ENCODE results near the gene ELP1. TPM values are rescaled to one million over a fixed set of nuclear protein-coding genes. Genes with fewer than 3 reads are reported as not detected.

ELP1 gene
- total and polyA plus RNA-seq, 2 donors (not counting 3 experiments of a cell fraction or from before 2014, with no cell fraction given), result 12.6 to 21.8 TPM

DNA sequence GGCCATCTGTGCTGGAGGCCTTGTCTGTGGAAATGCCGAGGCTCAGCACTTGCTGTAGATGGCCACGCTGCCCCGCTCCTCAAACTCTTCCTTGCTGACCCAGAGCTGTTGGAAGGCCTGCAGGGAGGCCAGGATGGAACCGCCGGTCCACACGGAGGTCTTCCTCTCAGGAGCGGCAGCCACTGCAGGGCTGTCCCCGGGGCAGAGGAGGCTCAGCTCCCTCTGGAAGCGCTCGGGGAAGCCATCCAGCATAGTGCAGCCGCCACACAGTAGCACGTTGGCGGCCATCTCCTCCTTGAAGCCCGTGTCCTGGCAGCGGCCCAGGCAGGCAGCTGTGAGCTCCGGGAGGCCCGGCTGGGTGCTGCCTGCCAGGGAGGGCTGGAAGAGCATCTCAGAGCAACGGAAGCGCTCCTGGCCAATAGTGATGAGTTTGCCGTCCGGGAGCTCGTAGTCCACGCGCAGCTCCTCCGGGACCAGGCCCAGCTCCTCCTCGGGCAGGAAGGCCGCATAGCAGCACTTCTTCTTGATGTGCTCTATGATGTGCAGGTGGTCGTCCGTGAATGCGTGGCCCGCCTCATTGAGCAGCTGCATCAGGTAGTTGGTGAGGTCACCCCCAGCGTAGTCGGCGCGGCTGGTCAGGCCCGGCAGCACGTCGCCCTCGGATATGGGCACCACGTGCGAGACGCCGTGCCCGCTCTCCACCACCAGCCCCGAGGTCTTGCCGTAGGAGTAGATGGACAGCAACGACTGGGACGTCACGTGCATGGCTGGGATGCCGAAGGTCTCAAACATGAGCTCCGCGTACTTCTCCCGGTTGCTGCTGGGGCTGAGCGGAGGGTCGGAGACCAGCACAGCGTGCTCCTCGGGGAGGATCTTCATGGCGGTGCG is 79.0 kb downstream of the ELP1 start:
- no peaks in the 10 kb centered on the region for H3K9me3 ChIP-seq (replicated peaks; ENCODE audit: control insufficient read depth, insufficient read depth, low read length)
- H4K20me1 ChIP-seq (replicated peaks; ENCODE audit: control insufficient read depth, extremely low read depth, insufficient read depth, low read length), result no peaks in the 10 kb centered on the region
- no peak overlapping the region for H3K4me3 ChIP-seq (replicated peaks in 1 of 3; ENCODE audit: insufficient read depth in 1 of 3, low read depth in 1 of 3, low read length in 3 of 3)
- no TSS peak for BruUV-seq (replicated peaks)
- H3K4me2 ChIP-seq (ENCODE audit: insufficient read depth, low read length), result no peak overlapping the region
- TF ChIP-seq EZH2 (IDR thresholded peaks at IDR 0.05; ENCODE audit: borderline replicate concordance, low read depth, low read length, severe bottlenecking) (no peak), GATA2 (IDR thresholded peaks at IDR 0.05; ENCODE audit: insufficient read depth, insufficient read length, low read depth, low read length) (no peak), POLR2A (IDR thresholded peaks at IDR 0.05; ENCODE audit: low read depth, low read length) (no peak), CTCF (IDR thresholded peaks at IDR 0.05; ENCODE audit: extremely low read depth in 1 of 2, insufficient read depth in 1 of 2, low read depth in 1 of 2, low read length in 2 of 2) (no peak), MYC (IDR thresholded peaks at IDR 0.05; ENCODE audit: low read depth, low read length) (no peak), POLR2AphosphoS5 (IDR thresholded peaks at IDR 0.05; ENCODE audit: insufficient read depth, low read depth, low read length) (no peak), FOS (IDR thresholded peaks at IDR 0.05; ENCODE audit: borderline replicate concordance, insufficient read depth, low read length) (no peak), JUN (IDR thresholded peaks at IDR 0.05; ENCODE audit: borderline replicate concordance, insufficient read depth, insufficient read length, low read depth) (no peak)
- TF ChIP-seq, protein P1, sequence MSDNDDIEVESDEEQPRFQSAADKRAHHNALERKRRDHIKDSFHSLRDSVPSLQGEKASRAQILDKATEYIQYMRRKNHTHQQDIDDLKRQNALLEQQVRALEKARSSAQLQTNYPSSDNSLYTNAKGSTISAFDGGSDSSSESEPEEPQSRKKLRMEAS (IDR thresholded peaks at IDR 0.05; ENCODE audit: insufficient read depth, insufficient read length), result no peak
- H3K27me3 ChIP-seq (ENCODE audit: control insufficient read depth in 2 of 2, insufficient read depth in 2 of 2, low read length in 2 of 2), result peaks cover 0 to 2% of the 10 kb centered on the region in 2 experiments
- no peaks in the 10 kb centered on the region for H3K4me1 ChIP-seq (ENCODE audit: control insufficient read depth, extremely low read depth, insufficient read depth, low read length)
- H3K9ac ChIP-seq (replicated peaks; ENCODE audit: extremely low read depth, insufficient read depth, low read length), result no peak overlapping the region
- ChIA-PET CTCF (no interaction called here), POLR2A (no interaction called here)
- no peak overlapping the region for H3K27ac ChIP-seq (ENCODE audit: insufficient read depth, low read depth, low read length)
- H3K9me1 ChIP-seq (replicated peaks; ENCODE audit: control insufficient read depth, extremely low read depth, insufficient read depth, low read length), result no peaks in the 10 kb centered on the region
- H3K79me2 ChIP-seq (ENCODE audit: control insufficient read depth, insufficient read depth, low read length), result no peaks in the 10 kb centered on the region
- DNase-seq (ENCODE audit: low read depth, low spot score) (no peak), FAIRE-seq (no peak)
- dilution Hi-C loops (cut with MboI; ENCODE audit: extremely low pct_ligation_motif_present, low sequenced_read_pairs), result no loop called here
- intact Hi-C loops (cut with micrococcal nuclease), result loop anchor here (5.0 kb wide), 1 partner anchor 547 kb away; no protein-coding TSS in a partner anchor
- no peak overlapping the region for H2AFZ ChIP-seq (ENCODE audit: low read depth, low read length)
- H3K36me3 ChIP-seq (ENCODE audit: control insufficient read depth in 2 of 2, extremely low read depth in 1 of 2, insufficient read depth in 2 of 2, low read length in 2 of 2), result no peaks in the 10 kb centered on the region

Data from endothelial cell of umbilical vein (primary cell).